A673 (cell line): ENCODE results near the gene LIMCH1. TPM values are rescaled to one million over a fixed set of nuclear protein-coding genes. Genes with fewer than 3 reads are reported as not detected.

ENCODE experiments used
- BruUV-seq: library from RNA; stranded (reverse); fragments of 400-500 nt; replicated peaks from 2 replicates; lab custom pipeline; 2021; lab: Mats Ljungman, UMichigan
- CTCF ChIA-PET: fragments of 300-600 bp; sonication (Branson Sonifier 250); formaldehyde crosslinking; loops from one replicate; lab custom pipeline; 2022; ENCODE audit warnings: antibody characterized with exemption; lab: Charles Lee
- POLR2A ChIA-PET: fragments of 300-600 bp; sonication (Branson Sonifier 250); formaldehyde crosslinking; loops from one replicate; lab custom pipeline; 2022; ENCODE audit warnings: antibody characterized with exemption; ENCODE audit not compliant: low non-redundant PET; lab: Charles Lee
- DNase-seq: peaks from one replicate; pipeline ENCODE4 v3.0.0-alpha.2; 2015; ENCODE audit warnings: low spot score
- H3K27ac ChIP-seq: fragments of 200-600 bp; sonication (generic); 2 replicates; pipeline ENCODE4 v1.5.1; 2016; ENCODE audit warnings: mixed run types, low read depth, mild to moderate bottlenecking, mixed read lengths, antibody characterized with exemption, low read length; ENCODE audit not compliant: poor library complexity, severe bottlenecking
- H3K27me3 ChIP-seq: fragments of 200-600 bp; sonication (generic); replicated peaks from 2 replicates; pipeline ENCODE4 v1.6.1; 2017; ENCODE audit warnings: mixed run types, low read depth, mild to moderate bottlenecking, mixed read lengths, antibody characterized with exemption, low read length; ENCODE audit not compliant: insufficient read depth, poor library complexity
- H3K36me3 ChIP-seq: fragments of 200-600 bp; sonication (generic); 2 replicates; pipeline ENCODE4 v1.6.1; 2016; ENCODE audit warnings: mixed run types, mild to moderate bottlenecking, mixed read lengths, antibody characterized with exemption, low read length; ENCODE audit not compliant: insufficient read depth, poor library complexity, severe bottlenecking
- H3K4me1 ChIP-seq: fragments of 200-600 bp; sonication (generic); 2 replicates; pipeline ENCODE4 v1.6.1; 2017; ENCODE audit warnings: mixed run types, mild to moderate bottlenecking, mixed read lengths, antibody characterized with exemption, low read length; ENCODE audit not compliant: insufficient read depth, poor library complexity, severe bottlenecking
- H3K4me3 ChIP-seq: fragments of 200-600 bp; sonication (generic); 2 replicates; pipeline ENCODE4 v1.5.1; 2016; ENCODE audit warnings: low read depth, mixed run types, mild to moderate bottlenecking, mixed read lengths, low read length; ENCODE audit not compliant: poor library complexity, severe bottlenecking
- H3K9me3 ChIP-seq: fragments of 200-600 bp; sonication (generic); 2 replicates; pipeline ENCODE4 v1.6.1; 2016; ENCODE audit warnings: mixed run types, low read depth, mild to moderate bottlenecking, mixed read lengths, antibody characterized with exemption, low read length; ENCODE audit not compliant: poor library complexity, severe bottlenecking
- CTCF ChIP-seq: fragments of 300-800, 200-600 bp; sonication (generic); conservative IDR thresholded peaks from 2 replicates; pipeline ENCODE4 v1.5.1; 2017; ENCODE audit warnings: low read depth, mild to moderate bottlenecking, antibody characterized with exemption, low read length, moderate library complexity, mixed read lengths
- EZH2 ChIP-seq: fragments of 200-600 bp; sonication (generic); IDR thresholded peaks from 2 replicates; pipeline ENCODE4 v1.6.1; 2017; ENCODE audit warnings: borderline replicate concordance, low read depth, mild to moderate bottlenecking, mixed read lengths, antibody characterized with exemption, low read length; ENCODE audit not compliant: poor library complexity, severe bottlenecking
- intact Hi-C: fragments of 100-400 bp; cut with micrococcal nuclease; formaldehyde crosslinking; loops from one replicate; pipeline ENCODE4 v1.10.0; 2022; ENCODE audit not compliant: unreplicated experiment
- total RNA-seq: library from RNA; stranded (reverse); gene quantifications from 2 replicates; pipeline ENCODE4 v1.2.3, GENCODE V29; 2021

The LIMCH1 gene
- total RNA-seq, 1 experiment from 2014 or later = 4.0 TPM

GRCh38 chr4:41532336-41532735, 5.6 kb upstream of the LIMCH1 start:
- intact Hi-C loops = no loop called here
- no peak overlapping the region for H3K27ac ChIP-seq
- H3K36me3 ChIP-seq = no peaks in the 10 kb centered on the region
- H3K4me1 ChIP-seq = no peaks in the 10 kb centered on the region
- ChIA-PET POLR2A (no interaction called here), CTCF (no interaction called here)
- H3K27me3 ChIP-seq = peaks cover 20% of the 10 kb centered on the region
- TF ChIP-seq CTCF = no peak
- BruUV-seq = no TSS peak
- H3K4me3 ChIP-seq = no peak overlapping the region
- no peaks in the 10 kb centered on the region for H3K9me3 ChIP-seq
- DNase-seq = no peak

GRCh38 chr4:41532882-41533281, 5.1 kb upstream of the LIMCH1 start:
- no TSS peak for BruUV-seq

GRCh38 chr4:41533680-41534079, 4.3 kb upstream of the LIMCH1 start:
- Histone ChIP-seq H3K4me3 (no peak overlapping the region), H3K9me3 (no peaks in the 10 kb centered on the region), H3K4me1 (no peaks in the 10 kb centered on the region), H3K27me3 (peaks cover 33% of the 10 kb centered on the region), H3K36me3 (no peaks in the 10 kb centered on the region), H3K27ac (no peak overlapping the region)
- no peak for DNase-seq
- intact Hi-C loops = no loop called here
- CTCF ChIA-PET = no interaction called here
- no TSS peak for BruUV-seq
- TF ChIP-seq EZH2 (no peak), CTCF (no peak)
- POLR2A ChIA-PET = no interaction called here

More at GRCh38 chr4:41532882-41533281, 5.1 kb upstream of the LIMCH1 start:
- Histone ChIP-seq H3K4me3 (no peak overlapping the region), H3K4me1 (no peaks in the 10 kb centered on the region), H3K27me3 (peaks cover 25% of the 10 kb centered on the region), H3K36me3 (no peaks in the 10 kb centered on the region), H3K9me3 (no peaks in the 10 kb centered on the region), H3K27ac (no peak overlapping the region)
- TF ChIP-seq EZH2 = no peak
- TF ChIP-seq CTCF = no peak
- CTCF ChIA-PET = no interaction called here
- intact Hi-C loops = no loop called here
- DNase-seq = no peak
- POLR2A ChIA-PET = no interaction called here
